ENCODE measurements around the gene FHOD3.

FHOD3 gene

GRCh38 chr18:36297417-36298125 is at the start of gene FHOD3:
Gene FHOD3 (plus strand): TSS chr18:36297713. CDS start chr18:36297836, 123 bp downstream.
- no peak for DNase-seq (ENCODE audit: low read depth)

DNA sequence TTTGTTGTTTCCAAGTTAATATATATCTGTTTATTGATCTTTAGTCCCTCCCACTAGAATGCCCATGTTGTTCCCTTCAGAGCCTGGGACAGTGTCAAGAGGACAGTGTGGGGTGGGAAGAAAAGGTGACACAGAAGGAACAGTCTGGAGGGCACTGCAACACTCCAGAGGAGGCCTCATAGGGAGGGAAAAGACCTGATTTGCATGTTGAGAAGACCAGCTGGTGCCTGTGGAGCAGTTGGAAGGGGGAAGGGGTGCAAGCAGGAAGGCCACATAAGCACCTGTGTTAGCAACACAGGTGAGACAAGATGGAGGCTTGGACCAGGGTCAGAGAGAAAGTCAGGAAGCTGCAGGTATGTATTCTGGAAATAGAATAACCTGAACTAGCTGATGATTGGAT is 48.1 kb upstream of the FHOD3 start:
- DNase-seq (ENCODE audit: low read depth), result no peak

GRCh38 chr18:36250827-36251226 is 46.7 kb upstream of the FHOD3 start:
- DNase-seq (ENCODE audit: low read depth), result no peak

- no peak for DNase-seq (ENCODE audit: low read depth)
Measured at GRCh38 chr18:36255072-36255698, 42.3 kb upstream of the FHOD3 start.

GRCh38 chr18:36256094-36256493 is 41.4 kb upstream of the FHOD3 start:
- DNase-seq (ENCODE audit: low read depth), result no peak

GRCh38 chr18:36262971-36263370 is 34.5 kb upstream of the FHOD3 start:
- DNase-seq (ENCODE audit: low read depth), result no peak

DNA sequence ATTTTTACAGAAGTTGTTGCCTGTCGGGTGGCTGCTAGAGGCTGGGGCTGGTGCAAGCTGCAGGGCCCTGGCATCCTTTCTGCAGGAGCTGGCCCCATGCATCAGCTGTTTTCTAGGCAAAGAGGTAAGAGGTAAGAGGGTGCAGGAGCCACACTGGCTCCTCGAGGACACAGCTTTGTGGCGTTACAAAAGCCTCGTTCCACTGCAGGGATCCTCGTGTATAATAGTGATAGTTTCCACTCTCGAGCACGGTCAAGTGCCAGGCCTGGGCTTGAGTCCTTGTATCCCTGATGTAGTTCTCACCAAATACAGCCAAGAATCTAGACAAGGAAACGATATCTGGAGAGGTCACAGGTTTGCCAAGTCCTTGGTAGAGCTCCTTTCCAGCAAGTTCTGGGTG is 33.2 kb upstream of the FHOD3 start:
- DNase-seq (ENCODE audit: low read depth), result no peak

GRCh38 chr18:36265015-36265414 is 32.5 kb upstream of the FHOD3 start:
- DNase-seq (ENCODE audit: low read depth), result no peak

GRCh38 chr18:36269157-36269556 is 28.4 kb upstream of the FHOD3 start:
- DNase-seq (ENCODE audit: low read depth), result no peak

- DNase-seq (ENCODE audit: low read depth), result no peak
Measured at GRCh38 chr18:36271153-36271552, 26.4 kb upstream of the FHOD3 start.

GRCh38 chr18:36273347-36273746 is 24.2 kb upstream of the FHOD3 start:
- DNase-seq (ENCODE audit: low read depth), result no peak

DNA sequence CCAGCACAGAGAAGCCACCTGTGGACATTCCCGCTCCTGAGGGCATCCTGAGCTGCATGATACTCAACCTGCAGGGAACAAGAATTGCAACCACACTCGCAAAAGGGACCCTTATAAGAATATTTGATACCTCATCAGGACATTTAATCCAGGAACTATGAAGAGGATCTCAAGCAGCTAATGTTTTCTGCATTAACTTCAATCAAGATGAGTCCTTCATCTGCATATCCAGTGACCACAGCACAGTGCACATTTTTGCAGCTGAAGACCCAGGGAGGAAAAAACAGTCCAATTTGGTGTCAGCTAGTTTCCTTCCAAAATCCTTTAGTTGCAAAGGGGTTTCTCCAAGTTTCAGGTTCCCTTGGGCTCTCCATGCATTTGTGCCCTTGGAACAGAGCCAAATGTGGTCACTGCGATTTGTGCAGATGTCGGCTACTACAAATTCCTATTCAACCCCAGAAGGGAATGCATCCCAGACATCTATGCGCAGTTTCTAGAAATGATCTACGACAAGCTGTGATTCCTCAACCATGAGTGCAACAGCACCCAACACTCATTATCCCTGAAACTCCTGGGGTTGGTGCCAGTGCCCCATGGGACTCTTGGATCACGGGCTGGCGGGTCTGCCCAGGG is 23.3 kb upstream of the FHOD3 start:
- DNase-seq (ENCODE audit: low read depth), result no peak

DNA sequence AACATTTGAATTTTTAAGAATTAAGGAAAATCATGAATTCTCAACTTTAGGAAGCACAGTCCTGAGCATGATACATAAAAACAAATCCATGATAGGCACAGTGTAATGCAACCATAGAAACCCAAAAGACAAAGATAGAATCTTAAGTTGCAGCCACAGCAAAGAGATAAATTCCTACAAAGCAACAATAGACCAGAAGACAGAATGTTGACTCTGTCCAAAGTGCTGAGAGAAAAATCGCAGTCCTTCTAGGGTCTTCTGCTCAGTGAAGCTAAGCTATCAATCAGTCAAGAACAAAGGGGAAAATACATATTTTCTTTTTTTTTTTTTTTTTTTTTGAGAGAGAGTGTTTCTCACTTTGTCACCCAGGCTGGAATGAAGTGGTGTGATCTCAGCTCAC is 22.0 kb upstream of the FHOD3 start:
- no peak for DNase-seq (ENCODE audit: low read depth)

DNA sequence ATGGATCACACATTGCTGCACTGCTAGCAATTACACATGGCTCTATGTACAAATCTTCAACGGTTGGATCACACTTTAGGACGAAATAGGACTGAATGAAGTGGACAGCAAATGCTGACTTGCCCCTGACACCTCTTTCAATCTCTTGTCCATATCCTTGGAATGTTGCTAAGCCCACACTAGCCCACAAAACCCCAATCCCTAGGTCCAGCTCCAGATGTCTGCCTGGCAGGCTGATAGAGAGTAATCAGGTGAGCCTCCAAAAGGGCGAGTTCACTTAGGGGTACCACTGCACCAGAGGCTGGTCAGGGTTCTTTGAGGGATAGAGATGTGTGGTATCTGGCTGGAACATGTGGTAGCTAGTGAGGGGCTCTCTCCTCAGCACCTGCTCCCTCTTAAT is 18.5 kb upstream of the FHOD3 start:
- no peak for DNase-seq (ENCODE audit: low read depth)

GRCh38 chr18:36281936-36282335 is 15.6 kb upstream of the FHOD3 start:
- DNase-seq (ENCODE audit: low read depth), result no peak

DNA sequence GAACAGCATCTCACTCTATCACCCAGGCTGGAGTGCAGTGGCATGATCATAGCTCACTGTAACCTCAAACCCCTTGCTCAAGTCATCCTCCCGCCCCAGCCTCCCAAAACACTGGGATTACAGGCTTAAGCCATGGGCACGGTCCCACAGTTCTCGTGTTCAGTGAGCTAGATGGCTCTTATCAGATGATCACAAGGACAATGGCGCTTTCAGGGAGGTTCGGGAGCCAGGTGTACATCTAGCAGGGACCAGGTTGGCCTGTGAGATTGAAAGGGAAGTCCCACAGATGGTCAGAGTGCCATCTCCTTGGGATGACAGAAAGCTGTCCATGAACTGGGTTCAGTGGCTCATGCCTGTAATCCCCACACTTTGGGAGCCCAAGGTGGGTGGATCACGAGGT is 14.1 kb upstream of the FHOD3 start:
- no peak for DNase-seq (ENCODE audit: low read depth)

GRCh38 chr18:36284268-36284667 is 13.2 kb upstream of the FHOD3 start:
- no peak for DNase-seq (ENCODE audit: low read depth)

DNA sequence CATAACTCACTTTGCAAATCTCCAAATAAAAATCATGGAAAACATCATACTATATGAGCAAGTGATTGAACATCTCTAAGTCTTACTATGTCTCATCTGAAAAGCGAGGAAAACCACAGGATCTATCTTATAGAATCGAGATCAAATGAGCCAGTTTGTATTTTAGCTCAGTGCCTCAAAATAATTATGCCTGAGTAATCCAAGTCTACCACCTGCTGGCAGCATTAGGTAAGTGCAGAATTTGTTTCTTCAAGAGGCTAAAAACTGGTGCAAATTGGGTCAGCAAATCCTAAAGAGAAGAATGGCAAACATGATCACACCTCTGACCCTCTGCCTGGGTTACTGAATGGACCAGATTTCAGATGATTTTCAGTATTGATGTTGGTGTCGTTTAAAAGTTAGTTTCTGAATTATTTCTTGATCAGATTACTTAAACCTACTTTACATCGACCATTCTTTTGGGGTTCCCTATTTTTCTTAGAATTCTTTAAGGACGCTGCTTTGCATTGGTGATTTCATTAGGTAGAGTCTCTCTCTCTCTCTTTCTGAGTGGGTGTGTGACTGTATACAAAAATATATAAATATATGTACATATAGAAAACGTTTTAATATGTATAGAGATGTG is 12.7 kb upstream of the FHOD3 start:
- peak; percentile 31 for DNase-seq (ENCODE audit: low read depth)

DNA sequence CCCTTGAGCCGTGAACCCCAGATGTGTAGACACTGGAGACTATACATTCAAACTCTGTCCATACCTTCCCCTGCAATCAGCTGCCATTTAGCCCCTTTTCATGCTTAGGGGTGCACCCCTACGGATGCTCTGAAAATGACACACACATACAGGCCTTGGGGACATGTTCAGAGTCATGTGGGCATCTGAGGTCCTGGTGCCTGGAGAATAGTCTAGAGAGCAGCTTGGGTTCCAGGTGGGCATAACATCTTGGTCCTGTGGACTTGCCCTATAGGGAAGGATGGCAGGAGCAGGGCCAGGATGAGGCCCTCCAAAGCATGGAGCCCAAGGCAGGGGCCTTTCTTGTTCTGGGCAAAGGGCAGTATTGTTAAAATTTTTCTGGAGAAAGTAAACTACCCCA is 9.9 kb upstream of the FHOD3 start:
- DNase-seq (ENCODE audit: low read depth), result no peak

DNA sequence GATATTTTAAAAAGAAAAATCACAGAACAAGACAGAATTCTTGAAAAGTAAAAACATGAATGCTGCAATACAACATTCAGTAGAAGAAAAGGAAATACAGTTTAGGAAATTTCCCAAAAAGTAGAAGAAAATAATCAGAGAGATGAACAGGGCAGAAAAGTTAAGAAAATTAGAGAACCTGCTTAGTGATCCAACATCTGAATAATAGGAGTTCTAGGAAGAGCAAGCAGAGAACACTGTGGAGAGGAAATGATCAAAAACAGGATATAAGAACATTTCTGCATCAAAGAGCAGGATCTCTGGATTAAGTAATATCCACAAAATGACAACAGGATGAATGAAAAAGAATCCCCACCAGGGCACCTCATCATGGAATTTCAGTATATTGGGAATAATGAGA is 8.8 kb upstream of the FHOD3 start:
- no peak for DNase-seq (ENCODE audit: low read depth)

GRCh38 chr18:36294031-36294430 is 3.5 kb upstream of the FHOD3 start:
- no peak for DNase-seq (ENCODE audit: low read depth)

GRCh38 chr18:36295214-36295613 is 2.3 kb upstream of the FHOD3 start:
- DNase-seq (ENCODE audit: low read depth), result no peak

- no peak for DNase-seq (ENCODE audit: low read depth)
Measured at GRCh38 chr18:36295880-36296301, 1.6 kb upstream of the FHOD3 start.
